OCI-LY7 (cell line): Measurements from ENCODE around the gene KHDC4.
A peak's percentile ranks its signal among the peaks of the same experiment; 100 is the strongest.

ENCODE experiments used
- CTCF ChIP-seq: fragments of 200-600 bp; sonication (generic); conservative IDR thresholded peaks from 2 replicates; pipeline ENCODE4 v1.5.1; 2014; ENCODE audit warnings: mild to moderate bottlenecking, antibody characterized with exemption, low read length, moderate library complexity, mixed read lengths
- EZH2phosphoT487 ChIP-seq: fragments of 200-600 bp; sonication (generic); IDR thresholded peaks from 2 replicates; pipeline ENCODE4 v1.6.1; 2018; ENCODE audit warnings: low read depth, borderline replicate concordance, mild to moderate bottlenecking, mixed run types, antibody characterized with exemption, low read length, moderate library complexity, mixed read lengths

GRCh38 chr1:155966135-155966534 lies 31.9 kb upstream of the KHDC4 start:
- TF ChIP-seq CTCF: peak; percentile 65
- TF ChIP-seq EZH2phosphoT487: no peak
